GM23248 (cell line): ENCODE data around the gene PWP2. TPM values are rescaled to one million over a fixed set of nuclear protein-coding genes. Genes with fewer than 3 reads are reported as not detected.

Experiments
- DNase-seq: peaks from one replicate; pipeline ENCODE4 v3.0.0-alpha.2; 2015
- H2AFZ ChIP-seq: fragments of 200-600 bp; sonication (generic); 2 replicates; pipeline ENCODE4 v1.6.1; 2016; ENCODE audit warnings: antibody characterized with exemption
- H3F3A ChIP-seq: fragments of 200-600 bp; sonication (generic); 2 replicates; pipeline ENCODE4 v1.6.1; 2016; ENCODE audit warnings: mild to moderate bottlenecking, antibody characterized with exemption, mixed run types; ENCODE audit not compliant: insufficient read depth
- H3K27ac ChIP-seq: fragments of 200-600 bp; sonication (generic); 2 replicates; pipeline ENCODE4 v1.5.1; 2016; ENCODE audit warnings: mild to moderate bottlenecking
- H3K27me3 ChIP-seq: fragments of 200-600 bp; sonication (generic); replicated peaks from 2 replicates; pipeline ENCODE4 v1.6.1; 2016; ENCODE audit warnings: mild to moderate bottlenecking; ENCODE audit not compliant: insufficient read depth
- H3K36me3 ChIP-seq: fragments of 200-600 bp; sonication (generic); 2 replicates; pipeline ENCODE4 v1.6.1; 2016; ENCODE audit warnings: low read depth, mild to moderate bottlenecking
- H3K4me1 ChIP-seq: fragments of 200-600 bp; sonication (generic); 2 replicates; pipeline ENCODE4 v1.6.1; 2016; ENCODE audit warnings: mild to moderate bottlenecking; ENCODE audit not compliant: insufficient read depth
- H3K4me2 ChIP-seq: fragments of 200-600 bp; sonication (generic); one replicate; pipeline ENCODE4 v1.6.1; 2016; ENCODE audit warnings: mild to moderate bottlenecking; ENCODE audit not compliant: unreplicated experiment
- H3K4me3 ChIP-seq: fragments of 200-600 bp; sonication (generic); 2 replicates; pipeline ENCODE4 v1.5.1; 2016; ENCODE audit warnings: mild to moderate bottlenecking
- H3K79me2 ChIP-seq: fragments of 200-600 bp; sonication (generic); 2 replicates; pipeline ENCODE4 v1.6.1; 2016; ENCODE audit warnings: mild to moderate bottlenecking; ENCODE audit not compliant: insufficient read depth
- H3K9ac ChIP-seq: fragments of 200-600 bp; sonication (generic); 2 replicates; pipeline ENCODE4 v1.6.1; 2016; ENCODE audit warnings: mild to moderate bottlenecking
- H3K9me2 ChIP-seq: fragments of 200-600 bp; sonication (generic); 2 replicates; pipeline ENCODE4 v1.6.1; 2016; ENCODE audit warnings: mixed run types, mild to moderate bottlenecking, moderate library complexity; ENCODE audit not compliant: insufficient read depth
- H3K9me3 ChIP-seq: fragments of 200-600 bp; sonication (generic); one replicate; pipeline ENCODE4 v1.6.1; 2017; ENCODE audit warnings: low read depth
- H4K20me1 ChIP-seq: fragments of 200-600 bp; sonication (generic); 2 replicates; pipeline ENCODE4 v1.6.0; 2016; ENCODE audit not compliant: insufficient read depth
- EZH2 ChIP-seq: fragments of 200-600 bp; sonication (generic); IDR thresholded peaks from 2 replicates; pipeline ENCODE4 v1.6.1; 2018; ENCODE audit warnings: antibody characterized with exemption, mild to moderate bottlenecking; ENCODE audit not compliant: insufficient read depth, poor library complexity, severe bottlenecking
- EZH2phosphoT487 ChIP-seq: fragments of 200-600 bp; sonication (generic); IDR thresholded peaks from 2 replicates; pipeline ENCODE4 v1.6.1; 2018; ENCODE audit warnings: antibody characterized with exemption, moderate library complexity, mild to moderate bottlenecking, low read depth; ENCODE audit not compliant: insufficient read depth
- WGBS, 2 experiments: methylation state at CpG; one replicate each; pipeline ENCODE4 v1.1.6; 2015 to 2017; ENCODE audit warnings: low lambda C conversion rate in 2 of 2, low coverage in 1 of 2; ENCODE audit errors: missing lambda C conversion rate in 2 of 2; 5-methylcytosine and 5-hydroxymethylcytosine counted together
- in situ Hi-C: fragments of 300-500 bp; cut with MboI; formaldehyde crosslinking; loops from 2 replicates; pipeline ENCODE4 v1.15.0; 2020
- polyA plus RNA-seq: library from polyadenylated mRNA; unstranded; fragments of >200 nt; fragmentation: Nextera tagmentation; extraction: Ambion mirVana; gene quantifications from 2 replicates; pipeline ENCODE4 v1.2.1, GENCODE V29; 2016
- total RNA-seq: library from RNA; depleted of rRNA; stranded (reverse); fragments of >200 nt; shearing (Covaris generic); gene quantifications from 2 replicates; pipeline ENCODE4 v1.2.3, GENCODE V29; 2014

The PWP2 gene
- total and polyA plus RNA-seq, 2 experiments from 2014 or later: 11.2 to 16.1 TPM

DNA sequence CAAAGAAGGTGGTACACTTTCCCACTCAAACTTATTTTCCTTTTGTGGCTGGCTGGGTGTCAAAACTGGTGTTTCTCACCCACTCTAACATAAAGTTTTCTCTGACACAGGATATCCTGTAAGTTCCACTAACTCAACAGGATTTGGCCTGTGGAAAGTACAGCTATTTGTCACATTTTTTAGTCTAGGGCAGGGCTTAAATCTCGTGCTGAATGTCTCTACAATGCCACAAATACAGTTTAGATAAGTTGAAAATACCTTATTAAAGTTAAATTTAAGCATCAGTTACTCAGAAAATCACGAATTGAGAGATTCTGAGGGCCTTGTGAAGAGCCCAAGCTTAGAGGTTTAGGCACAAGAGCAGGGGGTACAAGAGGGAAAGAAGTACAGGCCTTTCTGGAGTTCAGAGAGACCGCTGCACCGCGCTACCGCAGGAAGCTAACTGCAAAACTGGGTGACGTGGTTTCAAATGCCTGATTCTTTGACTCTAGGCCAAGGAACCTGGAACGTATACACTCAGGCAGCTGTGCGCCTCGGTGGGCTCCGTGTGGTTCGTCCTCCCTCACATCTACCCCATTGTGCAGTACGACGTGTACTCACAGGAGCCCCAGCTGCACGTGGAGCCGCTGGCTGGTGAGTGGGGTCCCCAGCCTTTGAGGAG, 23.4 kb upstream of the PWP2 start:
- H2AFZ ChIP-seq: no peak overlapping the region
- H3K79me2 ChIP-seq: 0 out of 2 replicates have a peak, but pooled peaks cover 8% of the 10 kb centered on the region
- no peak for DNase-seq
- no peaks in the 10 kb centered on the region for H3K27me3 ChIP-seq
- H3K4me3 ChIP-seq: no peak overlapping the region
- H3F3A ChIP-seq: no peaks in the 10 kb centered on the region
- H3K4me2 ChIP-seq: no peak overlapping the region
- no peaks in the 10 kb centered on the region for H3K9me3 ChIP-seq
- WGBS, 2 experiments: 95 to 96% methylated on average over 16 of the region's 16 CpGs
- H3K9ac ChIP-seq: no peak overlapping the region
- TF ChIP-seq EZH2phosphoT487: no peak
- TF ChIP-seq EZH2: no peak
- no peaks in the 10 kb centered on the region for H3K4me1 ChIP-seq
- H3K36me3 ChIP-seq: peaks cover 23% of the 10 kb centered on the region; the same call in 1 of the 2 replicates
- no peaks in the 10 kb centered on the region for H3K9me2 ChIP-seq
- H3K27ac ChIP-seq: no peak overlapping the region
- in situ Hi-C loops: no loop called here
- no peaks in the 10 kb centered on the region for H4K20me1 ChIP-seq

DNA sequence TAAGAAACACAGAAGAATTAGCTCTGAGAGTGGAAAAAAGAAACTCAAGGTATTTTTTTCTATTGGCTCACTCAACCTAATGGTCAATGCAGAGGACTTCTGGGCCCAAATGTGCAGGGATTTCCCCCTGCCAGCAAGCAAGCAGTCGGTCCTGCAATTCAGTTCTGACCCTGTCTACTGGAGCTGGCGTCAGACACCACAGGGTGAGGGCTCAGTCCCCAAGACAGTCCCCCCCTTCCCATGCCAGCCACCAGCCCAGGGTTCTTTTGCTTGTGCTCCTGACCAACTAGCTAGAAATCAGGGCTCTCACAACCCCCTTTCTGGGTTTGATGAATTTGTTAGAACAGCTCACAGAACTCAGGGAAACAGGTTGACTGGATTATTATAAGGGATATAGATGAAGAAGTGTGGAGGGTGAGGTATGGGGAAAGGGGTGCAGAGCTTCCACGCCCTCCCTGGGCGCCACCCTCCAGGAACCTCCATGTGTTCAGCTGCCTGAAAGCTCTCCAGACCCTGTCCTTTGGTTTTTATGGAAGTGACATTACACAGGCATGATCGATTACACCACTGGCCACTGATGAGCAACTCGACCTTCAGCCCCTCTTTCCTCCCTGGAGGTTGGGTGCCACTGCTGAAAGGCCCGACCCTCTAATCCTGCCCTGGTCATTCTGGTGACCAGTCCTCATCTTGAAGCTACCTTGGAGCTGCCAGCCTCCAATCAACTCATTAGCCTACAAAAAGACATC, 22.5 kb upstream of the PWP2 start:
- Histone ChIP-seq H3K27ac (no peak overlapping the region), H3K9me2 (no peaks in the 10 kb centered on the region), H4K20me1 (no peaks in the 10 kb centered on the region), H3K4me2 (no peak overlapping the region), H3K27me3 (no peaks in the 10 kb centered on the region), H3K9me3 (no peaks in the 10 kb centered on the region), H3F3A (no peaks in the 10 kb centered on the region), H3K9ac (no peak overlapping the region), H2AFZ (no peak overlapping the region), H3K4me3 (no peak overlapping the region), H3K4me1 (no peaks in the 10 kb centered on the region), H3K79me2 (0 out of 2 replicates have a peak, but pooled peaks cover 8% of the 10 kb centered on the region), H3K36me3 (peaks cover 18% of the 10 kb centered on the region; the same call in 1 of the 2 replicates)
- 91 to 92% methylated on average over 7 of the region's 7 CpGs for WGBS, 2 experiments
- no peak for TF ChIP-seq EZH2
- no peak for TF ChIP-seq EZH2phosphoT487
- in situ Hi-C loops: no loop called here
- no peak for DNase-seq

DNA sequence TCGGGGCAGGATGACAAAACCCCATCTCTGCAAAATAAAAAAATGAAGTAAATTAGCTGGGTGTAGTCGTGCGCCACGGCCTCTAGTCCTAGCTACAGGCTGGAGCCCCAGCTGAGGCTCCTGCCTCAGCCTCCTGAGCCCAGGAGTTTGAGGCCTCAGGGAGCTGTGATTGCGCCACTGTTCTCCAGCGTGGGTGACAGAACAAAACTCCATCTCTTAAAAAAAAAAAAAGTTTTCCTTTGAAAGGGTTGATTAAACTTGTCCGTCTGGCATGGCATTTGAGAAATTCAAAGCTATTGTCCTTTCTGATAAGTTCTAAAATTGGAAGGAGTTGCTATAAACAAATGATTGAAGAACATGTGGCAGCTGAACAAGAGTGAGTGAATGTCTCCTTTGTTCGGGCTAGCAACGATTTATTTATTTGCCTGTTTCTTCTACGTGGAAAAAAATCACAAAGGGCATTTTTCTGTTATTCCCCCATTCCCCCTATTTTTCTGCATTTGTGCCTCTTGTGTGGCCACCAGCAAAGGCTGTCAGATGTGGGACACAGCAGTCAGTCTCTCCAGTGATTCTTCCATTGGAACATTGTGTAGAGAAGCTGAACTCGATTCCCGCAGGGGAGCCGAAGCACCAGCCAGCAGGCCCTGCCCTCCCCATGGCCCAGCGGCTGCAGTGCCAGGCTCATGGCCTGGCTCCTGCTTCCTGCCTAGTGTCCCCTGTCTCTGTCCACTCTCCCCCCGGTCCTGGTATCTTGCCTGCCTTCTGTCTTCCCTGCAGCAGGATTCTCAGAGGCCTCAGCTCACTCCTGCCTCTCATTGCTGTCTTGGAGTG, 21.5 kb upstream of the PWP2 start:
- Histone ChIP-seq H3F3A (no peaks in the 10 kb centered on the region), H4K20me1 (no peaks in the 10 kb centered on the region), H3K4me2 (no peak overlapping the region), H3K27ac (no peak overlapping the region), H3K9me3 (no peaks in the 10 kb centered on the region), H3K4me1 (no peaks in the 10 kb centered on the region), H3K36me3 (peaks cover 8% of the 10 kb centered on the region; the same call in 1 of the 2 replicates), H3K79me2 (0 out of 2 replicates have a peak, but pooled peaks cover 8% of the 10 kb centered on the region), H3K9me2 (no peaks in the 10 kb centered on the region), H3K9ac (no peak overlapping the region), H2AFZ (no peak overlapping the region), H3K27me3 (no peaks in the 10 kb centered on the region), H3K4me3 (no peak overlapping the region)
- no peak for DNase-seq
- TF ChIP-seq EZH2: no peak
- TF ChIP-seq EZH2phosphoT487: no peak
- WGBS, 2 experiments: 83 to 84% methylated on average over 14 to 15 of the region's 15 CpGs
- in situ Hi-C loops: no loop called here
